A549 treated with AZD9567 at 1 μM for 4 hours (cell line): ENCODE results near the gene GGCT. TPM values are rescaled to one million over a fixed set of nuclear protein-coding genes. Genes with fewer than 3 reads are reported as not detected.

Experiments used
- total RNA-seq: library from RNA; stranded (reverse); fragments of 200-300 nt; extraction: Qiagen RNA extraction; gene quantifications from 5 replicates; pipeline ENCODE4 v1.2.3, GENCODE V29; 2022; ENCODE audit not compliant: insufficient read depth

The GGCT gene
- 69.4 to 96.6 TPM (median 71.1 TPM) in 5 replicates for total RNA-seq

DNA sequence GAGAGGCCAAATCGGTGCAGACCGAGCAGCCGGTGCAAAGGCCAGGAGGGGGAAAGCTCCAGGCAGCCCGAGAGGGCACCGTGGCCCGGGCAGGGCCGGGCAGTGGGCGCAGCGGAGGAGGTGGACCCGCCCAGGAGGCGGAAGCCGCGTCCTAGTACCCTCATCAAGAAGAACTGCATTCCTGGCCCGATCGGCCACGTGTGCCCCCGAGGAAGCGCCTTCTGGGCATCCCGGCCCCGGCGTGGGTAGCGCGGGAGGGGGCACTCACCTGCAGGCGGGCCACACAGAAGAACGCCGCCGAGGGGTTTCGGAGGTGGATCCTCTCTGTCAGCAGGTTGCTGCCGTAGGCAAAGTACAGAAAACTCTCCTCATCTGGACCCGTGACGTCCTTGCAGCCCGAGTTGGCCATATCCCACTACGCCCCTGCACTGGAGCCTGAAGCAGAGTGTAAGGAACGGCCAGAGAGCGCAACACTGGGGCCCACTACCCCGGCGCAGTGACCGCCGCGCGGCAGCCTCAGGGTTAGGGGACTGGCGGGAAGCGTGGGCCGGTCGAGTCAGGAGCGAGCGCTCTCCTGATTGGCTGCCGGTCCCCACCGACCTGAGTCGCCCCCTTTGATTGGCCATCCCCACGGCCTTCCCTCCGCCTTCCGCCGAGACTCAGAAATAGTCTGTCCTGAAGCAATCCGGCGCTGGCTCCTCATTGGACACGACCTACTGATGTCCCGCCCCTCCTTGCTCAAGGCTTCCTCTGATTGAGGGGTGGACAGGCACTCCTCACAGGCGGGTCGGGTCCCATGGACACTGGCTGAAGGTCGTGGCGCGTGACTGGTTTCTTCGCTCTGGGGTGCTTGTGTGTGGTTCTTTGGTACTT lies at the start of gene GGCT:
GGCT (minus strand) TSS at position 529 of the 873 bp plus-strand sequence; CDS start at position 409, 120 bp downstream.

GRCh38 chr7:30478349-30479201 lies 26.1 kb downstream of the GGCT start, which contains the start of gene NOD1:
NOD1 (minus strand) TSS chr7:30478784; CDS start chr7:30456921, 21,863 bp downstream.

Other genes with a start within 250 kb of the GGCT start
- 3.0 to 6.7 TPM (median 6.0 TPM) in 5 replicates for gene ZNRF2, start 220.2 kb downstream of the GGCT start, total RNA-seq
- gene NOD1, start 26.0 kb downstream of the GGCT start, total RNA-seq, result 4.1 to 7.2 TPM (median 6.7 TPM) in 5 replicates
- 131 to 199 TPM (median 147 TPM) in 5 replicates for gene GARS1, start 90.0 kb upstream of the GGCT start, total RNA-seq
- 0.04 TPM in 1 of 5 replicates, not detected in the others for gene CRHR2, start 177.6 kb upstream of the GGCT start, total RNA-seq
- not detected in 5 replicates for gene INMT, start 247.3 kb upstream of the GGCT start, total RNA-seq